ENCODE data around the gene GPBAR1. TPM values are rescaled to one million over a fixed set of nuclear protein-coding genes. Genes with fewer than 3 reads are reported as not detected.
A peak's percentile ranks its signal among the peaks of the same experiment; 100 is the strongest.

The GPBAR1 gene
- total RNA-seq, 5 donors from 2014 or later (not counting 1 experiment from before 2014, with no cell fraction given), result 0.89 to 2.7 (median 1.2) TPM

GRCh38 chr2:218233543-218233942 is 27.3 kb upstream of the GPBAR1 start:
- Mint-ChIP-seq H3K4me3 (no peak overlapping the region), H3K4me1 (peaks cover 38 to 53% (median 46%) of the 10 kb centered on the region in 3 donors), H3K27ac (peak overlapping the region in 1 of 2 donors; percentile 69), H3K27me3 (no peaks in the 10 kb centered on the region), H3K36me3 (peaks cover 59% of the 10 kb centered on the region), H3K9me3 (no peaks in the 10 kb centered on the region)
- ATAC-seq (replicated peaks in 1 of 4) (no peak), DNase-seq (no peak)
- POLR2A ChIA-PET, result interaction anchor here (0.8 to 1.7 kb wide), 3 partner anchors 10 to 17 kb away, joined by 3 to 4 read pairs (median 3); no protein-coding TSS in a partner anchor
- Histone ChIP-seq H3K36me3 (ENCODE audit: control insufficient read depth in 2 of 2, extremely low read depth in 1 of 2, insufficient read depth in 1 of 2, low read length in 1 of 2) (peaks cover 6 to 85% of the 10 kb centered on the region in 2 donors), H3K27ac (ENCODE audit: low read length) (no peak overlapping the region), H3K27me3 (replicated peaks in 1 of 2; ENCODE audit: control insufficient read depth in 2 of 2, extremely low read depth in 1 of 2, insufficient read depth in 2 of 2, low read length in 1 of 2) (no peaks in the 10 kb centered on the region), H3K9me3 (no peaks in the 10 kb centered on the region), H3K4me1 (ENCODE audit: control insufficient read depth in 1 of 2, extremely low read depth in 1 of 2, insufficient read depth in 2 of 2, low read length in 2 of 2) (peaks cover 23 to 25% of the 10 kb centered on the region in 2 experiments), H3K4me3 (ENCODE audit: control insufficient read depth in 1 of 2, extremely low read depth in 1 of 2, low read length in 1 of 2) (no peak overlapping the region)
- CTCF ChIA-PET, result interaction anchor here (0.6 to 1.4 kb wide), 2 partner anchors 21 to 885 kb away, joined by 3 to 6 read pairs; no protein-coding TSS in a partner anchor
- no CpG with 5 or more reads among the region's 4 CpGs for WGBS (ENCODE audit: insufficient coverage)

GRCh38 chr2:218234521-218234920 is 26.3 kb upstream of the GPBAR1 start:
- no peak overlapping the region for H3K4me3 Mint-ChIP-seq
- no peak for DNase-seq
- H3K27ac Mint-ChIP-seq, result peak overlapping the region in 1 of 2 donors; percentile 44
- ATAC-seq (replicated peaks in 1 of 4), result no peak
- H3K36me3 Mint-ChIP-seq, result peaks cover 60% of the 10 kb centered on the region
- peaks cover 18 to 22% of the 10 kb centered on the region in 2 experiments for H3K4me1 ChIP-seq (ENCODE audit: control insufficient read depth in 1 of 2, extremely low read depth in 1 of 2, insufficient read depth in 2 of 2, low read length in 2 of 2)
- no peak overlapping the region for H3K27ac ChIP-seq (ENCODE audit: low read length)
- no CpG with 5 or more reads among the region's 3 CpGs for WGBS (ENCODE audit: insufficient coverage)
- POLR2A ChIA-PET, result interaction anchor here in 1 of 2 donors (1.7 kb wide), 1 partner anchor 18 kb away, joined by 4 read pairs; no protein-coding TSS in a partner anchor
- H3K36me3 ChIP-seq (ENCODE audit: control insufficient read depth in 2 of 2, extremely low read depth in 1 of 2, insufficient read depth in 1 of 2, low read length in 1 of 2), result peaks cover 14 to 92% of the 10 kb centered on the region in 2 donors
- no peak overlapping the region for H3K4me3 ChIP-seq (ENCODE audit: control insufficient read depth in 1 of 2, extremely low read depth in 1 of 2, low read length in 1 of 2)
- no peaks in the 10 kb centered on the region for H3K27me3 ChIP-seq (replicated peaks in 1 of 2; ENCODE audit: control insufficient read depth in 2 of 2, extremely low read depth in 1 of 2, insufficient read depth in 2 of 2, low read length in 1 of 2)
- no peaks in the 10 kb centered on the region for H3K27me3 Mint-ChIP-seq
- CTCF ChIA-PET, result interaction anchor here in 1 of 2 donors (1.4 kb wide), 1 partner anchor 20 kb away, joined by 3 read pairs; no protein-coding TSS in a partner anchor
- H3K4me1 Mint-ChIP-seq, result peaks cover 29 to 49% (median 39%) of the 10 kb centered on the region in 3 donors
- H3K9me3 Mint-ChIP-seq, result no peaks in the 10 kb centered on the region
- no peaks in the 10 kb centered on the region for H3K9me3 ChIP-seq

GRCh38 chr2:218235017-218235416 is 25.8 kb upstream of the GPBAR1 start:
- ChIA-PET CTCF (no interaction called here), POLR2A (interaction anchor here (0.8 to 1.4 kb wide), 3 partner anchors 13 to 20 kb away, joined by 3 to 7 read pairs (median 5); partner anchors contain the start of gene ARPC2 (in 1 of the 2))
- H3K4me3 Mint-ChIP-seq, result no peak overlapping the region
- peaks cover 13 to 18% of the 10 kb centered on the region in 2 experiments for H3K4me1 ChIP-seq (ENCODE audit: control insufficient read depth in 1 of 2, extremely low read depth in 1 of 2, insufficient read depth in 2 of 2, low read length in 2 of 2)
- H3K4me1 Mint-ChIP-seq, result peaks cover 29 to 44% (median 34%) of the 10 kb centered on the region in 3 donors
- no peak overlapping the region for H3K27ac ChIP-seq (ENCODE audit: low read length)
- WGBS (ENCODE audit: insufficient coverage), result no CpG with 5 or more reads among the region's 2 CpGs
- ATAC-seq (replicated peaks in 1 of 4), result no peak
- peaks cover 19 to 92% of the 10 kb centered on the region in 2 donors for H3K36me3 ChIP-seq (ENCODE audit: control insufficient read depth in 2 of 2, extremely low read depth in 1 of 2, insufficient read depth in 1 of 2, low read length in 1 of 2)
- H3K9me3 Mint-ChIP-seq, result no peaks in the 10 kb centered on the region
- no peak for DNase-seq
- H3K4me3 ChIP-seq (ENCODE audit: control insufficient read depth in 1 of 2, extremely low read depth in 1 of 2, low read length in 1 of 2), result no peak overlapping the region
- no peaks in the 10 kb centered on the region for H3K27me3 Mint-ChIP-seq
- H3K27ac Mint-ChIP-seq, result peak overlapping the region in 1 of 2 donors; percentile 44
- H3K9me3 ChIP-seq, result no peaks in the 10 kb centered on the region
- H3K36me3 Mint-ChIP-seq, result peaks cover 60% of the 10 kb centered on the region
- no peaks in the 10 kb centered on the region for H3K27me3 ChIP-seq (replicated peaks in 1 of 2; ENCODE audit: control insufficient read depth in 2 of 2, extremely low read depth in 1 of 2, insufficient read depth in 2 of 2, low read length in 1 of 2)

- no peak overlapping the region for H3K27ac ChIP-seq (ENCODE audit: low read length)
- DNase-seq (no peak), ATAC-seq (replicated peaks in 1 of 4) (no peak)
- no CpG with 5 or more reads among the region's 4 CpGs for WGBS (ENCODE audit: insufficient coverage)
- peaks cover 3% of the 10 kb centered on the region in 2 experiments for H3K4me1 ChIP-seq (ENCODE audit: control insufficient read depth in 1 of 2, extremely low read depth in 1 of 2, insufficient read depth in 2 of 2, low read length in 2 of 2)
- no peak overlapping the region for H3K4me3 ChIP-seq (ENCODE audit: control insufficient read depth in 1 of 2, extremely low read depth in 1 of 2, low read length in 1 of 2)
- H3K36me3 ChIP-seq (ENCODE audit: control insufficient read depth in 2 of 2, extremely low read depth in 1 of 2, insufficient read depth in 1 of 2, low read length in 1 of 2), result peaks cover 19 to 91% of the 10 kb centered on the region in 2 donors
- no peaks in the 10 kb centered on the region for H3K27me3 ChIP-seq (replicated peaks in 1 of 2; ENCODE audit: control insufficient read depth in 2 of 2, extremely low read depth in 1 of 2, insufficient read depth in 2 of 2, low read length in 1 of 2)
- H3K9me3 Mint-ChIP-seq, result no peaks in the 10 kb centered on the region
- H3K27ac Mint-ChIP-seq, result no peak overlapping the region
- POLR2A ChIA-PET, result no interaction called here
- peaks cover 60% of the 10 kb centered on the region for H3K36me3 Mint-ChIP-seq
- no peaks in the 10 kb centered on the region for H3K9me3 ChIP-seq
- CTCF ChIA-PET, result no interaction called here
- H3K4me3 Mint-ChIP-seq, result no peak overlapping the region
- H3K4me1 Mint-ChIP-seq, result peaks cover 21 to 36% (median 26%) of the 10 kb centered on the region in 3 donors
- no peaks in the 10 kb centered on the region for H3K27me3 Mint-ChIP-seq
Measured at GRCh38 chr2:218236829-218237228, 24.0 kb upstream of the GPBAR1 start.

DNA sequence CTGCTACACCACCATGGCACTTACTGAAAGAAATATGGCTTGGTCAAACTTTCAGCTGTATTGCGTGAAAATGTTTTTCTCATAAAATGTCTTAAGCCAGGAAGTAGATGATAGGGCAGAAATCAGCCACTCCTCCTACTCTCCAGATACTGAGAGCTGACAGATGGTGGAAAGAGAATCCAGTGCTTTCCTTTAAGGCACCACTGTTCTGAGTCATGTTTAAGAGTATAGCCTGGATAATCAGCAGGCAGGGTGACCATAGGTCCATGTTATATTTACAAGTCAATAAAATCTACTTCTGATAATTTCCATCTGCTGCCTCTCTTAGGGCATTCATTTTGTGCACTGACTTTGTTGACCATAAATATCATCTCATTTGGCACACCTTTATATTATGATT is 21.9 kb upstream of the GPBAR1 start:
- no peaks in the 10 kb centered on the region for H3K27me3 Mint-ChIP-seq
- Histone ChIP-seq H3K4me3 (ENCODE audit: control insufficient read depth in 1 of 2, extremely low read depth in 1 of 2, low read length in 1 of 2) (no peak overlapping the region), H3K27me3 (replicated peaks in 1 of 2; ENCODE audit: control insufficient read depth in 2 of 2, extremely low read depth in 1 of 2, insufficient read depth in 2 of 2, low read length in 1 of 2) (no peaks in the 10 kb centered on the region), H3K9me3 (no peaks in the 10 kb centered on the region), H3K4me1 (ENCODE audit: control insufficient read depth in 1 of 2, extremely low read depth in 1 of 2, insufficient read depth in 2 of 2, low read length in 2 of 2) (peaks cover 5 to 6% of the 10 kb centered on the region in 2 experiments), H3K36me3 (ENCODE audit: control insufficient read depth in 2 of 2, extremely low read depth in 1 of 2, insufficient read depth in 1 of 2, low read length in 1 of 2) (peaks cover 22 to 94% of the 10 kb centered on the region in 2 donors), H3K27ac (ENCODE audit: low read length) (no peak overlapping the region)
- H3K36me3 Mint-ChIP-seq, result peaks cover 60% of the 10 kb centered on the region
- CTCF ChIA-PET, result no interaction called here
- no CpG with 5 or more reads among the region's 1 CpG for WGBS (ENCODE audit: insufficient coverage)
- POLR2A ChIA-PET, result interaction anchor here in 1 of 2 donors (0.7 kb wide), 2 partner anchors 10 to 12 kb away, joined by 4 to 5 read pairs; no protein-coding TSS in a partner anchor
- H3K9me3 Mint-ChIP-seq, result no peaks in the 10 kb centered on the region
- DNase-seq (no peak), ATAC-seq (replicated peaks in 1 of 4) (no peak)
- peaks cover 21 to 40% (median 26%) of the 10 kb centered on the region in 3 donors for H3K4me1 Mint-ChIP-seq
- H3K27ac Mint-ChIP-seq, result peak overlapping the region in 1 of 2 donors; percentile 39
- no peak overlapping the region for H3K4me3 Mint-ChIP-seq

DNA sequence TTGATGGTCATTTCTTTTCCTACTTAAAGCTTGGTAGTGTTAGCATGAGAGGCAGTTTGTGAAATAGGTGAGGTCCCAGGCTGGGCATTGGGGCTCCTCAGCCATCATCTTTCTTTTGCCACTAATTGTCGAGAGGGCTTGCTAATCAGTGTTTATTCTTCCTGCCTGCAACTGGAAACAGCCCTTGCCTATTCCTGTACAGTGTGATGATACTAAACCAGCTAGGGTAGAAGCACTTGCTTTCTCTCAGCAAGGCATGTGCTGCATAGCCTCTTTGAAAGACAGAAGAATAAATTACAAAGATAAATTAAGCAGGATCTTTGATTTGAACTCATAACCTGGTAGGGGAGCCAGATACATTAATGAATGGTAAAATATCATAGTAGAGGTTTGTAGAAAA is 16.6 kb upstream of the GPBAR1 start:
- ATAC-seq (replicated peaks in 1 of 4) (no peak), DNase-seq (no peak)
- Mint-ChIP-seq H3K27me3 (no peaks in the 10 kb centered on the region), H3K36me3 (peaks cover 54% of the 10 kb centered on the region), H3K4me1 (peaks cover 18 to 35% (median 31%) of the 10 kb centered on the region in 3 donors), H3K9me3 (no peaks in the 10 kb centered on the region), H3K4me3 (no peak overlapping the region), H3K27ac (peak overlapping the region in 1 of 2 donors; percentile 81)
- ChIA-PET CTCF (interaction anchor here (0.6 to 1.9 kb wide), 4 partner anchors 8 to 451 kb away, joined by 3 to 6 read pairs (median 4); no protein-coding TSS in a partner anchor), POLR2A (interaction anchor here in 1 of 2 donors (0.6 to 1.7 kb wide), 5 partner anchors 10 to 23 kb away, joined by 3 to 5 read pairs (median 3); no protein-coding TSS in a partner anchor)
- peaks cover 5 to 6% of the 10 kb centered on the region in 2 experiments for H3K4me1 ChIP-seq (ENCODE audit: control insufficient read depth in 1 of 2, extremely low read depth in 1 of 2, insufficient read depth in 2 of 2, low read length in 2 of 2)
- WGBS (ENCODE audit: insufficient coverage), result no CpG with 5 or more reads among the region's 1 CpG
- H3K9me3 ChIP-seq, result no peaks in the 10 kb centered on the region
- peaks cover 40 to 94% of the 10 kb centered on the region in 2 donors for H3K36me3 ChIP-seq (ENCODE audit: control insufficient read depth in 2 of 2, extremely low read depth in 1 of 2, insufficient read depth in 1 of 2, low read length in 1 of 2)
- no peak overlapping the region for H3K27ac ChIP-seq (ENCODE audit: low read length)
- H3K27me3 ChIP-seq (replicated peaks in 1 of 2; ENCODE audit: control insufficient read depth in 2 of 2, extremely low read depth in 1 of 2, insufficient read depth in 2 of 2, low read length in 1 of 2), result no peaks in the 10 kb centered on the region
- H3K4me3 ChIP-seq (ENCODE audit: control insufficient read depth in 1 of 2, extremely low read depth in 1 of 2, low read length in 1 of 2), result no peak overlapping the region

Data from T-cell (primary cell).